K562 (cell line): Measurements from ENCODE around the gene RASSF7. TPM values are rescaled to one million over a fixed set of nuclear protein-coding genes. Genes with fewer than 3 reads are reported as not detected.

ENCODE experiments used
- AFF1 ChIP-seq, 2 experiments: fragments of 450-650 bp; IDR thresholded peaks; 2 replicates each; pipeline ENCODE4 v1.6.1; 2018; ENCODE audit warnings: mild to moderate bottlenecking in 2 of 2, low read depth in 1 of 2; ENCODE audit not compliant: partially characterized antibody in 2 of 2
- CBFA2T2 ChIP-seq: fragments of 450-650 bp; conservative IDR thresholded peaks from 2 replicates; pipeline ENCODE4 v1.6.1; 2017; ENCODE audit warnings: mild to moderate bottlenecking
- CEBPB ChIP-seq: fragments of 450-650 bp; IDR thresholded peaks from 2 replicates; pipeline ENCODE4 v1.6.1; 2016; ENCODE audit warnings: missing genetic modification characterization, missing compliant biosample characterization
- DNMT1 ChIP-seq: fragments of 450-650 bp; IDR thresholded peaks from 2 replicates; pipeline ENCODE4 v1.6.1; 2016; ENCODE audit warnings: antibody characterized with exemption, mild to moderate bottlenecking
- FOXP1 ChIP-seq: sonication (generic); formaldehyde crosslinking; IDR thresholded peaks from 2 replicates; pipeline ENCODE4 v1.8.0; 2022; ENCODE audit warnings: mild to moderate bottlenecking, missing genetic modification reagents
- HDAC3 ChIP-seq: fragments of 450-650 bp; IDR thresholded peaks from 2 replicates; pipeline ENCODE4 v1.6.1; 2018; ENCODE audit warnings: borderline replicate concordance, mild to moderate bottlenecking, moderate library complexity; ENCODE audit not compliant: partially characterized antibody
- HDAC8 ChIP-seq: fragments of 450-650 bp; IDR thresholded peaks from 2 replicates; pipeline ENCODE4 v1.6.1; 2016; ENCODE audit warnings: mild to moderate bottlenecking, missing genetic modification characterization, moderate library complexity, missing compliant biosample characterization
- HLTF ChIP-seq: fragments of 450-650 bp; IDR thresholded peaks from 2 replicates; pipeline ENCODE4 v1.6.1; 2016
- KLF1 ChIP-seq: fragments of 450-650 bp; IDR thresholded peaks from 2 replicates; pipeline ENCODE4 v1.6.1; 2016; ENCODE audit warnings: missing genetic modification characterization, missing compliant biosample characterization
- MTA3 ChIP-seq: fragments of 450-650 bp; formaldehyde crosslinking; IDR thresholded peaks from 2 replicates; pipeline ENCODE4 v1.6.1; 2017; ENCODE audit warnings: mild to moderate bottlenecking, borderline replicate concordance
- NR1H2 ChIP-seq: sonication (generic); formaldehyde crosslinking; IDR thresholded peaks from 2 replicates; pipeline ENCODE4 v1.4.0; 2020; ENCODE audit warnings: mild to moderate bottlenecking, missing genetic modification reagents
- NR2C2 ChIP-seq, 2 experiments: fragments of 200-800 bp in 1 of 2; sonication (Bioruptor generic) in 1 of 2; sonication (generic) in 1 of 2; formaldehyde crosslinking in 1 of 2; IDR thresholded peaks; 2 replicates each; pipeline versions ENCODE4 v1.6.1 to v1.8.0; 2016 to 2022; ENCODE audit warnings: mild to moderate bottlenecking in 1 of 2, missing compliant biosample characterization in 1 of 2, missing genetic modification characterization in 1 of 2, missing genetic modification reagents in 1 of 2
- SETDB1 ChIP-seq: IDR thresholded peaks from one replicate; pipeline ENCODE4 v1.6.1; 2012; ENCODE audit warnings: low read length, control low read depth, inconsistent platforms
- SMC3 ChIP-seq: conservative IDR thresholded peaks from 2 replicates; pipeline ENCODE4 v1.6.1; 2011; ENCODE audit warnings: low read depth, low read length, improper control_type of control experiment; ENCODE audit not compliant: insufficient read depth
- ZBTB34 ChIP-seq: fragments of 250-450 bp; sonication (Bioruptor Pico); IDR thresholded peaks from 2 replicates; pipeline ENCODE4 v1.8.0; 2021; ENCODE audit warnings: mild to moderate bottlenecking, moderate library complexity
- ZNF24 ChIP-seq: fragments of 450-650 bp; IDR thresholded peaks from 2 replicates; pipeline ENCODE4 v1.6.1; 2016
- ZNF518B ChIP-seq: fragments of 250-450 bp; sonication (Bioruptor Pico); IDR thresholded peaks from 2 replicates; pipeline ENCODE4 v1.5.0; 2021; ENCODE audit warnings: mild to moderate bottlenecking, moderate library complexity
- ZNF699 ChIP-seq: fragments of 250-450 bp; sonication (Bioruptor Pico); IDR thresholded peaks from 2 replicates; pipeline ENCODE4 v1.8.0; 2021; ENCODE audit warnings: mild to moderate bottlenecking, moderate library complexity; ENCODE audit not compliant: insufficient replicate concordance
- polyA plus RNA-seq, 8 experiments: library from polyadenylated mRNA; depleted of rRNA in 4 of 8; stranded (reverse) in 5 of 8; unstranded in 3 of 8; fragments of >200 nt; fragmentation: Nextera tagmentation in 2 of 8; fragmentation: Illumina TruSeq in 1 of 8; extraction: Ambion mirVana in 2 of 8; extraction: Trizol in 1 of 8; gene quantifications; 2 replicates each; pipeline versions ENCODE4 v1.2.1 to v1.2.3, GENCODE V29; 2011 to 2014; ENCODE audit warnings: inconsistent platforms in 1 of 8, missing spikeins in 1 of 8
- total RNA-seq, 7 experiments: library from RNA; depleted of rRNA in 6 of 7; stranded (reverse); fragments of >200 nt in 6 of 7; fragmentation: Illumina TruSeq in 2 of 7; extraction: Trizol in 2 of 7; gene quantifications; 2 replicates each; pipeline versions ENCODE4 v1.2.1 to v1.2.3, GENCODE V29; 2011 to 2021; ENCODE audit warnings: low replicate concordance in 1 of 7

The RASSF7 gene
- total and polyA plus RNA-seq, 9 of the 15 experiments (the other 6 are each of a cell fraction or from before 2014, with no cell fraction given), result 0.41 to 45.2 (median 18.6) TPM

- TF ChIP-seq ZNF518B (CRISPR knock-in tag) (no peak), CEBPB (no peak), ZNF24 (no peak), ZBTB34 (CRISPR knock-in tag) (no peak), HDAC3 (no peak), MTA3 (peak; percentile 53; the same call in 1 of the 2 replicates), SMC3 (no peak), SETDB1 (no peak), ZNF699 (CRISPR knock-in tag) (no peak), AFF1 (IDR thresholded peaks at IDR 0.05; ENCODE audit: low read depth in 1 of 2, partially characterized antibody in 2 of 2) (no peak), NR1H2 (CRISPR knock-in tag) (no peak), NR2C2 (CRISPR knock-in tag; IDR thresholded peaks at IDR 0.05) (no peak), NR2C2 (tag; IDR thresholded peaks at IDR 0.05) (peak; percentile 34; the same call in 1 of the 2 replicates), CBFA2T2 (no peak), DNMT1 (no peak), KLF1 (tag) (no peak), FOXP1 (CRISPR knock-in tag) (no peak), HDAC8 (tag) (no peak), HLTF (no peak)
Measured at GRCh38 chr11:535519-536454, 25.0 kb upstream of the RASSF7 start, which contains the start of gene HRAS (continued).
